Measurements from ENCODE around the gene GRHL1.
A peak's percentile ranks its signal among the peaks of the same experiment; 100 is the strongest.

The GRHL1 gene

DNA sequence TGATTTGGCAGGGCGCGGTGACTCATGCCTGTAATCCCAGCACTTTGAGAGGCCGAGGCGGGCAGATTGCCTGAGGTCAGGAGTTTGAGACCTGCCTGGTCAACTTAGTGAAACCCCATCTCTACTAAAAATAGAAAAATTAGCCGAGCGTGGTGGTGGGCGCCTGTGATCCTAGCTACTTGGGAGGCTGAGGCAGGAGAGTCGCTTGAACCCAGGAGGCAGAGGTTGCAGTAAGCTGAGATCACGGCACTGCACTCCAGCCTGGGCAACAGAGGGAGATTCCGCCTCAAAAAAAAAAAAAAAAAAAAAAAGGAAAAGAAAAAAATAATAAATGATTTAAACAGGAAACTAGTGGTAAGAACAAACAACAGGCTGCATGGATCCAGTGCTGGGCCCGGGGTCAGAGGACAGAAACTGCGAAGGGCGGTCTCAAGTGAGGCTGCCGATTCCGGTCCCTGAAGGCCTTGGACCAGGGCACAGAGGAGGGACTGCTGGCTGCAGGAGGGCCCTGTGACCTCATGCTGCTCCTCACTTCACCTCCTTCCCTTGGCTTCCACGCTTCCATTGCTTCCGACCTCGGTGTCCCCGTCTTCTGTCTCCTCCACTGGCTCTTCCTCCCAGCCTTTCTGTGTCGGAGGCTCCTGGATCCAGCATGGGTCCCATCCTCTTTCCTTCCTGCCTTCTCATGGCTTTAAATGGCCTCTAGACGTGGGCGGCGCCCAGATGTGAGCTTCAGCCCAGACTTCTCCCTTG, 2.1 kb upstream of the GRHL1 start:
- no peak for DNase-seq (ENCODE audit: low spot score)

DNA sequence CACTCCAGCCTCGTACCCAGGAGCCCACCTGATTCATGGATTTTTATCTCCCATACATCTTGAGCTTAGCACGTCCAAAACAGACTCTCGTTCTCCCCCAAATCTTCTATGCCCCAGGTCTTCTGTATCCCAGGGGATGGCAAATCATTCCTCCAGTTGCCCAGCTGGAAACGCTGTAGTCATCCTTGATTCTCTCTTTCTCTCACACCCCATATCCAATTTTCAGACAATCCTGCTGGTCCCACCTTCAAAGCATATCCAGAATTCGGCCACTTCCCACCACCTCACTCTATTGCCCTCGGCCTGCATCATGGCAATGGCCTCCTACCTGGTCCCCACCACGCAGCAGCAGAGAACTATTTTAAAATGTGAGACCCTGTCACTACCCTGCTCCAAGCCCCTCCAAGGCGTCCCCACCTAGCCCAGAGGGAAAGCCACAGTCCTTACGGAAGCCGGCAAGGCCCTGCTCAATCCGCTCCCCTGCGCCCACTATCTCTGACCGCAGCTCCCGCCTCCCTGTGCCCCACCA, 1.4 kb upstream of the GRHL1 start:
- DNase-seq (ENCODE audit: low spot score) = no peak

DNA sequence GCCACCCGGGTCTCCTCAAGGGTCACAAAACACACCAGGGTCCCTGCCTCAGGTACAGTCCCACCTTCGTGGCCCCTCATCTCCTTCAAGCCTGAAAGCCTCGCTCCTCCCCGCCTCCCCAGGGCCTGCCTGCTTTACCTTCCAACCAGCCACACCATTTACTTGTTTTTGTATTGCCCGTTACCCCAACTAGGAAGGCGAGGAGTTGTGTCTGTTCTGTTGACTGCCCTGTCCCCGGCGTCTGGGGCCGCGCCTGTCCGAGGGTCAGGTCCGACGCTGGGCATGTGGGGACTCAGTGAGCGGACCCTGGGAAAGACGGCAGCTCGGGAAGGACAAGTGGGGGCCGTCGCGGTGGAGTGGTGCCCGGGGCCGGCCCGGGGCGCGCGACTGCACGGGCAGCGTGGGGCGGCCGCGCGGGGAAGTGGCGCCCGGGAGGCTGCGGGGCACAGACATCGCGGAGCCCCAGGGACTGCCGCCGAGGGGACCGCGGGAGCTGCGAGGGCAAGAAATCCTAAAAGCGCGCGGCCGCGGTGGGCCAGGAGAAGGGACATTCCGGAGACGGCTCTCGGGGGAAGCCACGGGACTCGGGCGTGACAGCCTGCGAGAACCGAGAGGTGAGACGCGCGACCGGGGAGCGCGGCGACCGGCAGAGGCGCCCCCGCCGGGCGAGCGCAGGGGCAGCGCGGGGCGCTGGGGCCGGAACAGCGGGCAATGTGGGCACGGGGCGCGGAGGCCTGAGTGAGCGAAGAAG, 797 bp upstream of the GRHL1 start:
- peak; percentile 74 for DNase-seq (ENCODE audit: low spot score)

DNA sequence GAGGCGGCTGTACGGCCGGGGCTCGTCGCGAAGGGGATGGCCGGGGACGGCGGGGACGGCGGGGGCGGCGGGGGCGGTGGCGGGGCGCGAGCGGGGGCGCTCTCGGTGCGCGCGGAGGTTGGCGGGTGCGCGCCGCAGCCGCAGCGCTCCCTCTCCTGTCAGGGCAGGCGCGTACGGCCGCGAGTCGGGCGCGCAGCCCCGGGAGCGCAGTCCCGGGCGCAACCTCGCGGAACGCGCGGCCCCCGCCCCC, 296 bp upstream of the GRHL1 start:
- DNase-seq (ENCODE audit: low spot score) = no peak

DNA sequence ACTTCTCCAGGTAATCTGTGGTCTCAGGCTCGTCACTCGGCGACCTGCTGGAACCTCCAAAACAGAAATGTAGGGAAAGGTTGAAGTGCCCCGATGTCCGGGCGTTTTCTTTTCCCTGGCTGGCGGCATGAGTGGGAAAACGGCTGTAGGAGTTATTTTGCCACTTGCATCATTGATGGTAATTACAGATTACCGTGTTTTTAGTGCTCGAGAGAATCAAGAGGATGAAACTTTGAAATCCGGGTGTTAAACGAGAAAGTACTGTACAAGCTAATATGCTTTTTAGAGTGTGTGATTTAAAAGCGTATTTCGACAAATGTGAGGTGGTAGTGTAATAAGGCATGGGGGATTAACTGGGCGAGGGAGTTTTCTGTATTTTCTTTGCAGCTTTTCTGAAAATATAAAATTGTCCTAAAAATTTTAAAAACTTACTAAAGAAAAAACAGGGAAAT, 819 bp downstream of the GRHL1 start:
- no peak for DNase-seq (ENCODE audit: low spot score)

DNA sequence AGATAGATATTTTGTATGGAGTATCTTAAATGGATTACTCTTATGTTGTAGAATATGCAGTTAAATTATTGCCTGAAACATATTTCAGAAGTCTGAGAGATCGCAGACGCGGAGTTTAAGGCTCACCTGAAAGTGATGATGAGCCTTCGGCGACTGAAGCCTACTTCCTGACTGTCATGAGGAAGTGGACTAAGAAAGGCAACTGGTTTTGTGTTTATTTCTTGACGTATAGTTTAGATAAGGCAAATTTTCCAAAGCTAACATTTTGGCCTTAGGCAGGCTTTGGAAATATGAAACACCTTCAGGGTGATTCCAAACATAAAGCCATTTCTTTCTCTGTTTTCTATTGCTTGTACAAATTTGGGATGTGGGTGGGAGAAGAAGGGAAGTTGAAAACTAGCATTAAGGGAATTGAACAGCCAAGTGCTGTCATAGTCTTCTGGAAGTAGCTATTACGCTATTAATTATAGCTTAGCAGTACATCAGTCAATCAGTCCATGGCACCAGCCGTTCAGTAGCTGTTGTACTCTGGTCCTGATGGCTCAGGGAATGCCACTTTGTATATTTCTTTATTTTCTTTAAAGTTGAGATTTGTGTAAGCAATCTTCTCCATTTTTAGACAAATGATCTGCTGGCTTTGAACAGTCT, 1.5 kb downstream of the GRHL1 start:
- no peak for DNase-seq (ENCODE audit: low spot score)

DNA sequence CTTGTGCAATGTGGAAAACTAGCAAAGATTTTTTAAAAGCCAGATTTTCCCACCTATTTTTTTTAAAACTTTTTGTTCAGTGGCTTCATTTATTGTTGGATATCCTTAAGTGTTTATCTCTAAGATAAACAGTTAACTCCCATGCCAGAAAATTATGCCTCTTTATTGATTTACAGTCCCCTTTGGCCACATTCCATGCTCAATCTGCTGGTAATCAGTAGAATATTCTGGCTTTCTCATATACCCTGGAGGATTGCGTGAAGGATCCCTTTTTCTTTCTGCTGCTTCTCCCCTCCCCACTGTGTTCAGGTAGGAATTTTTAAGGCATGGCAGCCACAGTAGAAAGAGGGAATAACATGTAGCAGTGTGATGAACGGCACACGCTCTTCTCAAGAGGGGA, 2.6 kb downstream of the GRHL1 start:
- DNase-seq (ENCODE audit: low spot score) = no peak

DNA sequence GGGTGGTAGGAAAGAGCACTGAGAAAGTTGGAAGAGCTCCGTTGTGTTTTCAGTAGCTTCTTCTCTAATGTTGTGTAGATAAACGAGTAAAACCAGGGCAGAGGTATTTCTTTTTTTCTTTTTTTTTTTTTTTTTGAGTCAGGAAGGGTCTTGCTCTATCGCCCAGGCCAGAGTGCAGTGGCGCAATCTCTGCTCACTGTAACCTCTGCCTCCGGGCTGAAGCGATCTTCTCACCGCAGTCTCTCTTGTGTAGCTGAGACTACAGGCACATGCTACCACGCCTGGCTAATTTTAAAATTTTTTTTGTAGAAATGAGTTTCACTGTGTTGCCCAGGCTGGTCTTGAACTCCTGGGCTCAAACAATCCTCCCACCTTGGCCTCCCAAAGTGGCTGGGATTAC, 6.6 kb downstream of the GRHL1 start:
- no peak for DNase-seq (ENCODE audit: low spot score)

DNA sequence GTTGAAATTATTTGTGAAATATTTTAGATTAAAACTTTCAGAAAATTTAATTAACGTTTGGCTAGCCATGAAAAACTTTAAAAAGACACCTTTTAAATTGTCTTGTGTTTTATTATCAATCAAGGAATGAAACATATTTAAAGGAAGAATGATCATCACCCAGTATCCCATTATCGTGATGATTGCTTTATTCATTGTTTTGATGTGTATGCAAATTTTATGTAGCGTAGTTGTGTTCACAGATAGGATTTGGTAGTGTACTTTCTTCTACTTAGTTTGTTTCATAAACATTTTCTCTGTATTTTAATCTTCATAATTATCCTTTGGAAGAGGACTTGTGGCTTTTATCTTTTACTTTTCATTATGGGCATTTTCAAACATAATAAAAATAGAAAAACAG, 7.8 kb downstream of the GRHL1 start:
- no peak for DNase-seq (ENCODE audit: low spot score)

DNA sequence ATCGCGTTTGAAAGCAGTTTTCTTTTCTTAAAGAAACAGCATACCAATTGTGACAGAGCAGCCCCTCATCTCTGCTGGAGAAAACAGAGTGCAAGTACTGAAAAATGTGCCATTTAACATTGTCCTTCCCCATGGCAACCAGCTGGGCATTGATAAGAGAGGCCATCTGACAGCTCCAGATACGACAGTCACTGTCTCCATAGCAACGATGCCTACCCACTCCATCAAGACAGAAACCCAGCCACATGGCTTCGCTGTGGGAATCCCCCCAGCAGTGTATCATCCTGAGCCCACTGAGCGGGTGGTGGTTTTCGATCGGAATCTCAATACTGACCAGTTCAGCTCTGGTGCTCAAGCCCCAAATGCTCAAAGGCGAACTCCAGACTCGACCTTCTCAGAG, 9.5 kb downstream of the GRHL1 start:
- no peak for DNase-seq (ENCODE audit: low spot score)

DNA sequence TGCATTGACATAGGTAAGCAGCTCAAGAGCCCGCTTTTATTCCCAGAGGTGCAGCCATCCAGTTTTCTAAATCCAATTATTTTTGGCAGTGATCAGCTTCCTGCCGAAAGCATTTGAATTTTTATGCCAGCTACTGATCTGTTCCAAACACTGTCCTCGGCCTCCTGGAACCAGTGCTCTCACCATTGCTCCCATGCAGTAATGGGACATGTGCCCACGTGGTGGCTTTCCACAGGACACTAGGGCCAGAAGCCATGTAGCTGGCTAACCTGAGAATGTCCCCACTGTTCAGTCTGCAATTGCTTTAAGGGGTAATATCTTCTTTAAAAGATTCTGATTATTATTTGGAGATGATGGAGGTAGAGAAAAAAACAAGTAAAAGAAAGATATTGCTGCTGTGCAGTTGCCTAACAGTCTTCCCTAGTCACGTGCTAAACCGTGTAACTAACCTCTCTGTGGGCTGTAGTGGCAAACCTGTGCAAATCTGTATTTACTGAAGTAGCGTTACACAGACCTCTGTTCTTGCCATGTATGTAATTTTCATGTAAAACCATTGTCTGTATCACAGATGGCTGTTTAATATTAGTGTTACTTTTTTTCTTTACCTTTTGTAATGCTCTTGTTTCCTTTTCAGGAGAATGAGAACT, 13.0 kb downstream of the GRHL1 start:
- no peak for DNase-seq (ENCODE audit: low spot score)

DNA sequence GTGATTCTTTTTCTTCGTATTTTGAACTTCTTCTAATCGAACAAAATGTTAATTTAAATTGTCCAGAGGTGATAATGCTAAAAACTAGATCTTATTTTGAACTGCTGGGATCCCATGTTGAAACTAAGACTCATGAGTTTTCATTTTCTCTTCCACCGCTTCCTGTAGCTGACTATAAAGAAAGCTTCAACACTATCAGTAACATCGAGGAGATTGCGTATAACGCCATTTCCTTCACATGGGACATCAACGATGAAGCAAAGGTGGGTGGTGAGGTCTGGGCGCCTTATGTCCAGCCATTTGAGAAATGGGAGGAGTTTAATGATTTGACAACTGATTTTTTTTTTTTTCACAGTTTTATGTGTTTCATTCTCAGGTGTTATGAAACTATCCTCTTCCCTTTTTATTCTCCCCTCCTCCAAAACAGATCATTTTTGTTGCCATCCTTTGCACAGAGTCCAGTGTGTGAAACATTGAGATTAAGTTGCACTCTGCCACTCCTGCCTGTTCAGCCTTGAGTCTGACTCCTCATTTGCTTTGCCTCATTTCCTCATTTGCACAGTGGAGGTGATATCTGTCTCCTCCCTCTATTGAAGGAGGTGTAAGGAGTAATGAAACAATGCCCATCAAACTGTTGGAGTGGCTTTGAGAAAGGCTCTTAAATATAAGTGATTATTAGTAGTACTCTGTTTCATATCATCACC, 13.8 kb downstream of the GRHL1 start:
- DNase-seq (ENCODE audit: low spot score) = no peak

DNA sequence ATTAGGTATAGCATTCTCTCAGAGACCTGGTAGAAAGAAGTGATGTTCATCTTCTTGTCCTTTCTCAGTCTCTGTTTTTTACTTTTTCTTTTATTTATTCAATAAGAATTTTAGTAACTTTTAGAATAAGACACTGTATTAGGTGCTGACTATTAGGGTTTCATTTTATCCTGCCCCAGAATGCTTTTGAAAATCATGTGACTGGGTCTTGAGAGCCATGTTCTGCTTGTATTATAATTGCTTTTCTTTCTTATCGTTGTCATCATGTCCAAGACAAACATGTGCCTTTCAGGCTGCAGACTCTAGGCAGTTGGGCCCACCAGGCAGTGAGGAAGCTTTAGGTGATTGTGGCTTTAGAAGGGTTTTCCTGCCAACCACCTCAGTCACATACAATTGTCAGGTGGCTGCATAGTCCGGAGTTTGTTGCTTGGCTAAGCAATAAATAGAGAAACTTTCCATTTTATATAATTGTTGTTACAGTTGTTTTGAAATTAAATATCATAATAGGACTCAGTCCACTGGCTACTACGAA, 15.1 kb downstream of the GRHL1 start:
- DNase-seq (ENCODE audit: low spot score) = no peak

DNA sequence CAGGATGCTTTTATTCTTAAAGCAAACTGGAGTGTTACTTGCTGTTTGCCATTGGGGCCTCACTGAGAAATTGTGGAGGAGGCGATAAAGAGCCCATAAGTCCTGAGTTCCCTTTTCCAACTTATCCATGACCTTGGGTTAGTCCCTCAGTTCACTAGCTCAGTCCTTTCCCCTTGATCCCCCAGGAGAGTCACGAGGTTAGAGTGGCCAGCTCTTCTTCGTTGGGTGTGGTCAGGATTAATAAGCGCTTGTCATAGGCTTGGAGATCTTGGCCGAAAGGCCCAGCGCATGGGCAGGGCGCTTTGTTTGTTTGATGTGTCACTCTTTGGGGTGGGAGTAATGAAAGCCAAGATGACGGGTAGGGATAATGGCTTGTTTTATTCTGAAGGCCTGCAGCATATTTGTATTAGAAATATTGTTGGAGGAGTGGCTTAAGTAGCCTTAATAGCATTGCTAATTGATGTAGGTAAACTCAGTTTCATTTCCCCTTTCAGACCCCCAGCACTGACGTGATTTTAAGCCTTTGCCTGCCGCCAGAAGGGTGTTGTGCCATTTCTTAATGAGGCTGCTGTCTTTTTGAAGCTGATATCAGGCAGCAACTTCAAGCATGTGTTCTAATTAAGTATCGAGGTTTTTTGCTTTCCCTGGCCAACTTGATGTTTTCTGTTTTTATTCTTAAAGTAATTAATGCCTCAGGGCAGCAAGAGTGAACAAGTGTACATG, 15.7 kb downstream of the GRHL1 start:
- peak; percentile 67 for DNase-seq (ENCODE audit: low spot score)

DNA sequence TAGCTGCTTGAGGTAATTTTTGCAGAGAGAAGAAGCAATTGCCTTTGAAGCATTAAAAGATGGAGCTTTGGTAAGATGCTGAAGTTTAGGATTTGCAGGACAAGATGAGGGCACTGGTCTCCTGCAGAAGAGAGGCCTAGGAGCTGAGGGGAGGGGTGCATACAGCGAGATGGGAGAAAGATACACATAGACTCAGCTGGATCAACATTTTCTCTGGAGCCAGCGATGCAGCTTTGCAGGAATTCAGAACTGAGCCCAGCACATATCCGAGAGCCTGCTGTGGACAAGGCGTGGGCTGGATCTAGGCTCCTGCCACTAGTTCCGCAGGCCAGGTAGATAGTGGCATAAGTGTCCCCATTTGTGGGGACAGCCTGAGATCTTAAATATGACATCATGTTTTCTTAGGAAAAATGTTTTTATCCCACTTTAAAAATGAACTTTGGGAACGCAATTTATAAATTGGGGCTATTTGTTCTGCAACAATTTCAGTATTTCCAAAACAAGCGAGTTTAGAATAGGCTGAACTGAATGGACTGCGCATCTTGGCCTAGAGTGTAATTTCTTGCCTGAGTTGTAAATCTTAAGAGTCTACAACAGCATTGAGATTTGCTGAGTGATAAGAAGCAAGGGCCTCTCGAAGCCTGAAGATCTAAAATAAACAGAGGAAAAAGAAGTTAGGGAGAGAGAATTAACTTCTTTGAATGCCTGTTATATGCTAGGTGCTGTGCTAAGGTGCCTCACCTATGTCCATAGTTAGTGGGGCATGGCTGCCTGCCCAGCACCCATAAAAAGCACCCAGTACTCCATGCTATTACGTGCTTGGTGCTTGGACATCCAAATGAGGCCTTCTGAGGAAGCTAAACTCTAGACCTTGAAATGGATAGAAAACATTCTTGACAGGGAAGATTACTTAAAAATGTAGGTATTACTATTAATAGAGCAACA, 17.3 kb downstream of the GRHL1 start:
- no peak for DNase-seq (ENCODE audit: low spot score)

DNA sequence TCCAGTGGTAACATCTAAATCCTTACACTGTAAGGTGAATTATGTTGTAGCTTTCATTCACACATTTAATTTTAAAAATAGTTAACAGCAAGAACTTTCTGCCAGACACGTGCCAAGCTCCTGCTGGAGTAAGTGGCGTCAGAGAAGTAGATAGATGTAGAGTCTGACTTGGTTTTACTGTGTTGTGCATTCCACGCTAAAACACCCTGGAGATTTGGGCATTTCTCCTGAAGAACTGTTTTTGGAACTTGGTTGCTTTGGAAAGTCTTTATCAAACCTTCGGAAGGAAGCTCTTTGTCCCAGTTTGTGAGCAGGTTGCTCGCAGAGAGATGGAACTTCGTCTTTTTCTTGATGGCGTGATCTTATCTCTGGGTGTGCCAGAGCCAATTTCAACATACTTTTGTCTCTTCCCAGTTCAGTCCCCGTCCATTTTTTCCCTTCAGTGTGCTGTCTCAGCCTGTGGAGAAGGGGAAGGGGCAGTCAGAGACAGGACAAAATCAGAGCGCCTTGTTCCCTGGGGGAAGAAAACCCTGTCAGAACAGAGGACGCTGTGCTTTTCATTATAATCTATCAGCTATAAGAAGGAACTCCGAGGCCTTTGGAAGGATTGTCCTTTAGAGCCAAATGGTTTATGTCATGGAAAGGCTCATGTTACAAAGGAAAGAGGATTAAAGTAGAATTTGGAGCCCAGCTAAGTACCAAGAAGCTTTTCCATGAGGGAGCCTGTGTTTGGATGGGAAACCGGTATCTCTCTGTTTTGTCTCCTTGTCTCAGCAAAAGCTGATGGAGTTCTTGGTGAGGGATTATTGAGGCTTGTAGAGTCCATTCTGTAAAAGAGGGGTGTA, 18.9 kb downstream of the GRHL1 start:
- no peak for DNase-seq (ENCODE audit: low spot score)

DNA sequence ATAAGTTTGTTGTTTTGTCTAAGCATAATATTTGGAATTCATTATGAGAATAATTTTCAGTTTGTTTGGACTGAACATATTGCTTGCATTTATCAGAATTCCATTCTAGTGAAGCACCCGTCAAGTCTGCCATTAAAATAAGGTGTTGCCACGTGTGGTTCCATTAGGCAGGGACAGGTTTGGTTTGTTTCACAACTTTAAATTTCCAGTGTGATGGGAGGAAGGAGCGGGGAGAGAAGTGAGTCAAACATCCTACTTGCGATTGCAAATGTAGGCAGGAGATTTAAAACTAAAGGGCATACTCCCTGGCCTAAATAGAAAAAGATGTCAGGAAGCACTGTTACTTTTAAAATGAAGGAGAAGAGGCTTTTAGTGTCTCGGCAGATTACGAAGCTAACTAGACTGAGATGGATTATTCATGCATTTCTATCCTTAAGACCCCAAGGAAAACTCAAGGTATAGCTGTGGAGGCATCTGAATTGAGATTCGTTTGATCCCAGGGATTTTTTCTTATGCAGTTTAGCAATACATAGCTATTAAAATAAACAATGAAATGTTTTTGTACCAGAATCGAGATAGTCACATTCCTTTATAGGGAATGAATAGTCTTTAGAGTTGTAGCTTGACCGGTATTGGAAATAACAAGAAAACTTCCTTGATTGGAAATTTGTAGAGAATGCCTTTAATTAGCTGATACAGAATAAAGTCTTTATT, 19.8 kb downstream of the GRHL1 start:
- no peak for DNase-seq (ENCODE audit: low spot score)

DNA sequence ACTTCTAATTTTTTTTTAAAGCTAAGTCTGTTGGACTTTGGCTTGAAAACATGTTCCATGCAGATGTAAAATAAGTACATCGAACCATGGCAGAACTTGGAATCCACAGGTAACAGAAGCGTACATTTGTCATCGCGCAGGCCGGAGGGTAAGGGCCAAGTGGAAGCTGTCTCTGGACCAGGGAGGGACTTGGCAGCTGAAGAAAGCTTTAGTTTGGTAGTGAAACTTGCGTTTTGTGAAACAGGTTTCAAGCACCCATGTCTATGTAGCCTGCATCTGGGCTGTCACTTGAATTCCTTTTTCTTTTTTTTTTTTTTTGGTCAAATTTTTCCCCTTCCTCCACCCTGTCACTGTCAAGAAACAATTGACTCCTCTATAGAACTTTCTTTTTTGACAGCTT, 20.4 kb downstream of the GRHL1 start:
- no peak for DNase-seq (ENCODE audit: low spot score)

All from germinal center (tissue), 1 donor.